K562 (cell line): ENCODE data around the gene ZNF276. TPM values are rescaled to one million over a fixed set of nuclear protein-coding genes. Genes with fewer than 3 reads are reported as not detected.

Source experiments
- ASH1L ChIP-seq: fragments of 450-650 bp; IDR thresholded peaks from 2 replicates; pipeline ENCODE4 v1.6.1; 2018; ENCODE audit warnings: borderline replicate concordance, mild to moderate bottlenecking, low read depth; ENCODE audit not compliant: partially characterized antibody
- CEBPB ChIP-seq: fragments of 450-650 bp; IDR thresholded peaks from 2 replicates; pipeline ENCODE4 v1.6.1; 2016; ENCODE audit warnings: missing genetic modification characterization, missing compliant biosample characterization
- GABPB1 ChIP-seq: sonication (generic); formaldehyde crosslinking; IDR thresholded peaks from 2 replicates; pipeline ENCODE4 v1.8.0; 2022; ENCODE audit warnings: mild to moderate bottlenecking, missing genetic modification reagents
- HMGN3 ChIP-seq: IDR thresholded peaks from 2 replicates; pipeline ENCODE4 v1.6.1; 2011; ENCODE audit warnings: borderline replicate concordance, low read depth, mild to moderate bottlenecking, mixed read lengths, low read length; ENCODE audit not compliant: insufficient read length; ENCODE audit errors: extremely low read depth
- IRF9 ChIP-seq: fragments of 450-650 bp; IDR thresholded peaks from 2 replicates; pipeline ENCODE4 v1.6.1; 2016; ENCODE audit warnings: missing biosample characterization, missing genetic modification characterization
- MTF1 ChIP-seq: fragments of 250-450 bp; sonication (Bioruptor Pico); IDR thresholded peaks from 2 replicates; pipeline ENCODE4 v1.9.0; 2021; ENCODE audit warnings: moderate library complexity, mild to moderate bottlenecking, inconsistent platforms, borderline replicate concordance
- NFXL1 ChIP-seq: fragments of 450-650 bp; formaldehyde crosslinking; IDR thresholded peaks from 2 replicates; pipeline ENCODE4 v1.4.0; 2021; ENCODE audit warnings: mild to moderate bottlenecking
- RBM25 ChIP-seq: fragments of 200-400 bp; formaldehyde crosslinking; IDR thresholded peaks from 2 replicates; pipeline ENCODE4 v1.6.1; 2018; ENCODE audit warnings: low read length, low read depth, moderate library complexity; ENCODE audit not compliant: severe bottlenecking
- RBM34 ChIP-seq: fragments of 200-400 bp; formaldehyde crosslinking; IDR thresholded peaks from 2 replicates; pipeline ENCODE4 v1.6.1; 2018; ENCODE audit warnings: low read length, borderline replicate concordance; ENCODE audit not compliant: insufficient read depth
- SMARCA5 ChIP-seq: fragments of 450-650 bp; IDR thresholded peaks from 2 replicates; pipeline ENCODE4 v1.6.1; 2016
- ZKSCAN3 ChIP-seq: fragments of 250-450 bp; sonication (Bioruptor Pico); IDR thresholded peaks from 2 replicates; pipeline ENCODE4 v1.4.0; 2020
- ZNF668 ChIP-seq: fragments of 250-450 bp; sonication (Bioruptor Pico); IDR thresholded peaks from 2 replicates; pipeline ENCODE4 v1.8.0; 2022; ENCODE audit warnings: mild to moderate bottlenecking, inconsistent platforms
- polyA plus RNA-seq, 8 experiments: library from polyadenylated mRNA; depleted of rRNA in 4 of 8; stranded (reverse) in 5 of 8; unstranded in 3 of 8; fragments of >200 nt; fragmentation: Nextera tagmentation in 2 of 8; fragmentation: Illumina TruSeq in 1 of 8; extraction: Ambion mirVana in 2 of 8; extraction: Trizol in 1 of 8; gene quantifications; 2 replicates each; pipeline versions ENCODE4 v1.2.1 to v1.2.3, GENCODE V29; 2011 to 2014; ENCODE audit warnings: inconsistent platforms in 1 of 8, missing spikeins in 1 of 8
- total RNA-seq, 7 experiments: library from RNA; depleted of rRNA in 6 of 7; stranded (reverse); fragments of >200 nt in 6 of 7; fragmentation: Illumina TruSeq in 2 of 7; extraction: Trizol in 2 of 7; gene quantifications; 2 replicates each; pipeline versions ENCODE4 v1.2.1 to v1.2.3, GENCODE V29; 2011 to 2021; ENCODE audit warnings: low replicate concordance in 1 of 7
- TF ChIP-seq, protein P1 (sequence below): sonication (generic); formaldehyde crosslinking; IDR thresholded peaks from 2 replicates; pipeline ENCODE4 v1.8.1; 2023; ENCODE audit warnings: mild to moderate bottlenecking, missing genetic modification reagents, moderate library complexity

ZNF276 gene
- total and polyA plus RNA-seq, 9 of the 15 experiments (the other 6 are each of a cell fraction or from before 2014, with no cell fraction given), result 0.49 to 43.9 (median 15.8) TPM

- TF ChIP-seq IRF9 (tag) (no peak), HMGN3 (peak; percentile 17), CEBPB (no peak), RBM25 (no peak), ASH1L (no peak), ZNF668 (CRISPR knock-in tag) (no peak), GABPB1 (peak; percentile 62), RBM34 (no peak), SMARCA5 (no peak), MTF1 (CRISPR knock-in tag) (no peak), ZKSCAN3 (CRISPR knock-in tag) (no peak), NFXL1 (CRISPR knock-in tag) (no peak)
- TF ChIP-seq, protein P1, sequence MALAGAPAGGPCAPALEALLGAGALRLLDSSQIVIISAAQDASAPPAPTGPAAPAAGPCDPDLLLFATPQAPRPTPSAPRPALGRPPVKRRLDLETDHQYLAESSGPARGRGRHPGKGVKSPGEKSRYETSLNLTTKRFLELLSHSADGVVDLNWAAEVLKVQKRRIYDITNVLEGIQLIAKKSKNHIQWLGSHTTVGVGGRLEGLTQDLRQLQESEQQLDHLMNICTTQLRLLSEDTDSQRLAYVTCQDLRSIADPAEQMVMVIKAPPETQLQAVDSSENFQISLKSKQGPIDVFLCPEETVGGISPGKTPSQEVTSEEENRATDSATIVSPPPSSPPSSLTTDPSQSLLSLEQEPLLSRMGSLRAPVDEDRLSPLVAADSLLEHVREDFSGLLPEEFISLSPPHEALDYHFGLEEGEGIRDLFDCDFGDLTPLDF (CRISPR knock-in tag), result no peak
Observed at GRCh38 chr16:89701425-89702406, 19.6 kb upstream of the ZNF276 start, which contains the start of gene SPATA2L (continued).
